Mesothelial cell of epicardium (in vitro differentiated cells): ENCODE measurements around the gene SWT1. TPM values are rescaled to one million over a fixed set of nuclear protein-coding genes. Genes with fewer than 3 reads are reported as not detected.

Experiments
- DNase-seq, 2 experiments: peaks; one replicate each; pipeline ENCODE4 v3.0.0; 2021; ENCODE audit warnings: low spot score in 2 of 2; ENCODE audit not compliant: unreplicated experiment in 2 of 2
- H3K27ac Mint-ChIP-seq: 2 replicates; pipeline ENCODE4 v1.8.0; 2021; ENCODE audit warnings: mixed read lengths
- H3K27me3 Mint-ChIP-seq: 2 replicates; pipeline ENCODE4 v1.8.0; 2021; ENCODE audit warnings: low read depth, mixed read lengths
- H3K36me3 Mint-ChIP-seq: 2 replicates; pipeline ENCODE4 v1.8.0; 2021; ENCODE audit warnings: mixed read lengths
- H3K4me1 Mint-ChIP-seq: 2 replicates; pipeline ENCODE4 v1.8.0; 2021; ENCODE audit warnings: mixed read lengths
- H3K4me3 Mint-ChIP-seq: 2 replicates; pipeline ENCODE4 v1.8.0; 2021; ENCODE audit warnings: mild to moderate bottlenecking, moderate library complexity, mixed read lengths
- H3K9me3 Mint-ChIP-seq: 2 replicates; pipeline ENCODE4 v1.8.0; 2021; ENCODE audit warnings: mixed read lengths
- CTCF ChIP-seq: fragments of 200-600 bp; sonication (generic); IDR thresholded peaks from one replicate; pipeline ENCODE4 v1.5.0; 2021; ENCODE audit warnings: antibody characterized with exemption; ENCODE audit not compliant: unreplicated experiment
- total RNA-seq: library from RNA; stranded (reverse); gene quantifications from 3 replicates; pipeline ENCODE4 v1.2.1, GENCODE V29; 2021

Gene SWT1
- total RNA-seq, 1 donor from 2014 or later: 8.0 TPM

- Mint-ChIP-seq H3K9me3 (peaks cover 14% of the 10 kb centered on the region), H3K4me1 (no peaks in the 10 kb centered on the region), H3K27ac (no peak overlapping the region), H3K36me3 (peaks cover 29% of the 10 kb centered on the region), H3K4me3 (no peak overlapping the region), H3K27me3 (no peaks in the 10 kb centered on the region)
- DNase-seq: no peak
- no peak for TF ChIP-seq CTCF
Observed at GRCh38 chr1:185291159-185291558, 134.2 kb downstream of the SWT1 start.

GRCh38 chr1:185291652-185292051 lies 134.7 kb downstream of the SWT1 start:
- TF ChIP-seq CTCF: no peak
- Mint-ChIP-seq H3K36me3 (peaks cover 28% of the 10 kb centered on the region), H3K4me1 (no peaks in the 10 kb centered on the region), H3K27me3 (no peaks in the 10 kb centered on the region), H3K9me3 (peaks cover 11% of the 10 kb centered on the region), H3K27ac (no peak overlapping the region), H3K4me3 (no peak overlapping the region)
- no peak for DNase-seq

DNA sequence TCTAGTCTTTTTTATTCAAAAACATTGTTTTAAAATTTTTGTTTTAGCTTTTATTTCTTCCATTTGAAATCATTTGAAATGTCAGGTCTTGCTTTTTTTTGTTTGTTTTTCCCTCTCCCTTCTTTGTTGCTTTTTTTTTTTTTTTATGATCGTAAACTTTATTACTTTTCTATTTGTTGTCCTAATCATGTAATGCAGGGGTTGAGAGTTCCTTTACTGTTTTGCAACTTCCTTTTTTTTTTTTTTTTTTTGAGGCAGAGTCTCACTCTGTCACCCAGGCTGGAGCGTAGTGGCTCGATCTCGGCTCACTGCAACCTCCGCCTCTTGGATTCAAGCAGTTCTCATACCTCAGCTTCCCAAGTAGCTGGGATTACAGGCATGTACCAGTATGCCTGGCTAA lies 135.3 kb downstream of the SWT1 start:
- no peaks in the 10 kb centered on the region for H3K4me1 Mint-ChIP-seq
- peaks cover 30% of the 10 kb centered on the region for H3K36me3 Mint-ChIP-seq
- H3K27me3 Mint-ChIP-seq: no peaks in the 10 kb centered on the region
- H3K4me3 Mint-ChIP-seq: no peak overlapping the region
- peak overlapping the region; percentile 36 for H3K27ac Mint-ChIP-seq
- DNase-seq: no peak
- H3K9me3 Mint-ChIP-seq: peaks cover 10% of the 10 kb centered on the region
- no peak for TF ChIP-seq CTCF

DNA sequence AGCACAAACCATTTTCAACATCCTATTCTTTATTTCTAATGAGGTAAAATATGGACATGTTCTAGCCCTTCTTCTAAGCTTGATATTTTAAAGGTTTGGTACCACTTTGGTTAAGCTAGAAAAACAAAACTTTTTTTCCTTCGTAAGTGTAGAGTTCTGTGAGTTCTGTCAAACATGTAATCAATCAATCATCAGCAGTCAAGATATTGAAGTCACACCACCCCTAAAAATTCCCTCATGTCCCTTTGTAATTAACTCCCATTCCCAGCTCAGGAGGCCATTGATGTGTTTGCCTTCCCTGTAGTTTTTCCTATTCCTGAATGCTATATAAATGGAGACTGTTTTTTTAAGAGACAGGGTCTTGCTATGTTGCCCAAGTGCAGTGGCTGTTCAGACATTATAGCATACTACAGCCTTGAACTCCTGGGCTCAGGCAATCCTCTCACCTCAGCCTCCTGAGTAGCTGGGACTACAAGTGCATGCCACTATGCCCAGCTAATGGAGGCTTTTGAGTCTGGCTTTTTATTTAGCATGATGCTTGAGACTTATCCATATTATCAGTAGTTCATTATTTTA lies 137.1 kb downstream of the SWT1 start:
- TF ChIP-seq CTCF: no peak
- Mint-ChIP-seq H3K27me3 (no peaks in the 10 kb centered on the region), H3K9me3 (peaks cover 6% of the 10 kb centered on the region), H3K36me3 (peaks cover 43% of the 10 kb centered on the region), H3K4me3 (no peak overlapping the region), H3K4me1 (no peaks in the 10 kb centered on the region), H3K27ac (no peak overlapping the region)
- no peak for DNase-seq

- Mint-ChIP-seq H3K36me3 (peaks cover 41% of the 10 kb centered on the region), H3K4me3 (no peak overlapping the region), H3K4me1 (no peaks in the 10 kb centered on the region), H3K27me3 (no peaks in the 10 kb centered on the region), H3K27ac (no peak overlapping the region), H3K9me3 (no peaks in the 10 kb centered on the region)
- no peak for DNase-seq
- TF ChIP-seq CTCF: no peak
Observed at GRCh38 chr1:185295091-185295490, 138.1 kb downstream of the SWT1 start.

GRCh38 chr1:185297982-185298381 lies 141.0 kb downstream of the SWT1 start:
- Mint-ChIP-seq H3K27ac (no peak overlapping the region), H3K4me1 (no peaks in the 10 kb centered on the region), H3K4me3 (no peak overlapping the region), H3K27me3 (no peaks in the 10 kb centered on the region), H3K36me3 (peaks cover 50% of the 10 kb centered on the region), H3K9me3 (no peaks in the 10 kb centered on the region)
- no peak for TF ChIP-seq CTCF
- DNase-seq: no peak
